GM18873 (cell line): ENCODE measurements around the gene ADAMTS17.

Experiments
- ATAC-seq: cut with Tn5 transposase; IDR thresholded peaks from one replicate; pipeline ENCODE4 v1.9.1; 2021; ENCODE audit warnings: mild to moderate bottlenecking, moderate library complexity, moderate number of reproducible peaks; ENCODE audit not compliant: unreplicated experiment, low FRiP score

The ADAMTS17 gene

GRCh38 chr15:100018191-100018590, 323.6 kb downstream of the ADAMTS17 start:
- ATAC-seq = no peak

DNA sequence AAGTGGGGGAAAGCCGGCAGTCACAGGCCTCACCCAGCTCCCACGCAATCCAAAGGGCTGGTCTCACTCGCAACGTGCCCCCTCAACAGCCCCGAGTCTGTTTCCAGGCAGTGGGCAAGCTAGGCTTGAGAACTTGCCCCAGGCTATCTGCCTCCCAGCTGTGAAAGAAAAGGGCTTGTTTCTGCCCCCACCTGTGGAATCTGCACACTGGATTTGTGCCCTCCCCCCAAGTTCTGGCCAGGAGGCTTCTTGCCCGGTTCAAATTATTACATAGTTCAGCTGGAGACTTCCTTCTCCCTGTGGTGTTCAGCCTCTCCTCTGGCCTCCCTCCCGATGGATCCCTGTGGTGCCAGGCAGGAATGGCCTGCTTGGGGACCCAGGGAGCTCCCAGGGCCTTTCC, 324.6 kb downstream of the ADAMTS17 start:
- no peak for ATAC-seq

DNA sequence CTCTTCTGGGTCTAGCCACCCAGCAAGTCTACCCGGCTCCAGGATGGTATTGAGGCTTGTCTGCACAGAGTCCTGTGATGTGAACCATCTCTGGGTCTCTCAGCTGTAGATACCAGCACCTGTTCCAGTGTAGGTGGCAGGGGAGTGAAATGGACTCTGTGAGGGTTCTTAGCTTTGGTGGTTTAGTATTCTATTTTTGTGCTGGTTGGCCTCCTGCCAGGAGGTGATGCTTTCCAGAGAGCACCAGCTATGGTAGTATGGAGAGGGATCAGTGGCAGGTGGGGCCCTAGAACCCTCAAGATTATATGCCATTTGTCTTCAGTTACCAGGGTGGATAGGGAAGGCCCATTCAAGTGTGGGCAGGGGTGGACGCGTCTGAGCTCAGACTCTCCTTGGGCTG, 325.1 kb downstream of the ADAMTS17 start:
- no peak for ATAC-seq

GRCh38 chr15:100011235-100011634, 330.5 kb downstream of the ADAMTS17 start:
- ATAC-seq = no peak

- ATAC-seq = no peak
Measured at GRCh38 chr15:100009372-100009771, 332.4 kb downstream of the ADAMTS17 start.

GRCh38 chr15:100008258-100008657, 333.5 kb downstream of the ADAMTS17 start:
- no peak for ATAC-seq

DNA sequence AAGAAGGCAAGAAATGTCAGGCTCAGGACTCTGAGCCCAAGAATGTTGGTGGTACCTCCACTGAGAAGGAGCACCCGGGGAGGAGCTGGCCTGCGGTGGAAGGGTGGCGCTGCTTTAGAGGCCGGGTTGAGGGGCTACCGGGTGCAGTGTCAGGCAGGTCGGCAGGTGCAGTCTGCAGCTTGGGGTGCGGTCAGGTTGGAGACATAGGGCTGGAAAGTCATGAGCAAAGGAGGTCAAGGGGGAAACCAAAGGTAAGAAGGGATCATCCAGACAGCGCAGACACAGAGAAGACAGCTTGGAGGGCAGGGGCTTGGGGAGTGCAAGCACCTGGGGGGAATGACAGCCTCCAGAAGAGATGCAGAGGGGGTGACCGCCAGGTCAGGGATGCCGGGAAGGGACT, 334.2 kb downstream of the ADAMTS17 start:
- no peak for ATAC-seq

DNA sequence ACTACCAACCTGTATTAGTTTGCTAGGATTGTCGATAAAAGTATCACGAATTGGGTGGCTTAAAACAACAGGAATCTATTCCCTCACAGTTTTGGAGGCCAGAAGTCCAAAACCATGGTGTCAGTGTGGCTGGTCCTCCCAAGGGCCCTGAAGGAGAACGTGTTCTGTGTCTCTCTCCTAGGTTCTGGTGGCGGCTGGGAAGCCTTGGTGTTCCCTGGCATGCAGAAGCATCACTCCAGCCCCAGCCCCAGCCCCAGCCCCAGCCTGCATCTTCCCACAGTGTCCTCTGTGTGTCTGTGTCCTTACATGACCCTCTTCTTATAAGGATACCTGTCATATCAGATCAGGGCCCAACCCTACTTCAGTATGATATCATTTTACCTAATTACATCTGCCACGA, 336.1 kb downstream of the ADAMTS17 start:
- no peak for ATAC-seq

DNA sequence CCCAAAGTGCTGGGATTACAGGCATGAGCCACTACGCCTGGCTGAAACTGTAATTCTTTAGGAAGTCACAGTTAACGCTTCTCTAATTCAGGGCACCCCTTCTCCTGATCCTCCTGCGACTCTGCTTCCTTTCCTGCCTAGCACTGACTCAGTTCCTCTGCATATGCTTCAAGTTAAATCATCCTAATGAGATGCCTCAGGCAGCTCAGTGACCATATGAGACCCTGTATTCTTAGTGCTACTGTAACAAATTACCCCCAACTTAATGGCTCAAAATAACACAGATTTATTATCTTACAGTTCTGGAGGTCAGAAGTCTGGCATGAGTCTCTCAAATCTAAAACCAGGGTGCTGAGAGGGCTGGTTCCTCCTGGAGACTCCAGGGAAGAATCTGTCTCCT, 336.8 kb downstream of the ADAMTS17 start:
- ATAC-seq = no peak

GRCh38 chr15:100002787-100003536, 338.8 kb downstream of the ADAMTS17 start:
- ATAC-seq = no peak

GRCh38 chr15:100002086-100002620, 339.6 kb downstream of the ADAMTS17 start:
- ATAC-seq = no peak

- no peak for ATAC-seq
Measured at GRCh38 chr15:100001405-100001804, 340.4 kb downstream of the ADAMTS17 start.

DNA sequence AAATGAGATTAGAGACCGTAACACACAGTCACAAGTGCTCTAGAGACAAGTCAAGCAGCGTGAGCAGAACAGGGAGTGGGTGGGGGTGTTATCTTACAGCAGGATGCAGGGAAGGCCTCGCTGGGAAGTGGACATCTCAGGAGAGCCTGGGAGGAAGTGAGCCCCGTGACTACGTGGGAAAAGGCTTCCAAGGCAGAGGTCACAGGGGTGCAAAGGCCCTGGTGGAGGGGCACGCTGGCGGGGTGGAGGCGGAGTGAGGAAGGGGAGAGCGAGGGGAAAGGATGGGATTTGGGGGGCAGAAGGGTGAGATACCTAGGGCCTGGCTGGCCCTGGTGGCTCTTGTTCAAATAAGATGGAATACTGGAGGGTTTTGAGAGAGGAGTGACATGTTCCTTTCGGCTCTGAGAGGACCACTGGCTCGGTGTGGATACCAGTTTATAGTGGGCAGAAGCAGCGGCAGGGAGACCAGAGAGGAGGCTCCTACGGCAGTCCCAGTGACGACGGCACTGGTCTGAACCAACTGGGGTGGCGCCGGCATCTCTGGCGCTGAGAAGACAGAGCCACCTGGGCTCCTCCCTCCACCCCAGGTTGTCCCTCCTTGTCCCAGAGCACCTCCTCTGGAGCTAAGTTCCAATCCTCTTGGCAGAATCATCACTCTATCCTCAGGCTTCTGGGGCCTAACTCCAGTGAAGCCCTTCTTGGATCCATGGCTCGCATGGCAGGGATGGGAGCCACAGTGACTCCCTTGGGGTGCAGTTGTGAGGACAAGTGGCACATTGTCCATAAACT, 342.3 kb downstream of the ADAMTS17 start:
- ATAC-seq = no peak

GRCh38 chr15:99998661-99999101, 343.1 kb downstream of the ADAMTS17 start:
- no peak for ATAC-seq

GRCh38 chr15:99997112-99997651, 344.6 kb downstream of the ADAMTS17 start:
- ATAC-seq = no peak

DNA sequence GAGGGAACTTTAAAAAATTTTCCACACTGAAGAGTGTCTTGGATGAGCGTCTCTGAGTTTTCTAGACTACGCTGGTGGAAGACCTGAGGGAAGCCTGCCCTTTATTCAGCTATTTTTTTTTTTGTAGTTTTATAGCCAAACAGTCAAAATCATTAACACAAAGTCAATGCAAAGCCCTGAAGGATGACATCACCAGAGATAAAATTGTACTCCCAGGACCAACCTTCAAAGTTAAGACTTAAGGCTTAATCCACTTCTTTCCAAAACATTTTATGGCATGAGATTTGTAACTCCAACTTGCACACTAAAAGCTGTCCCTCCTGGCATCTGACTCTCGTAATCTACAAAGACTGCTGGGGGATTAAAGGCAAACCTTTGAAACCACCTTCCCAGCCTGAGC, 345.1 kb downstream of the ADAMTS17 start:
- ATAC-seq = no peak

GRCh38 chr15:99995543-99995942, 346.2 kb downstream of the ADAMTS17 start:
- no peak for ATAC-seq

- no peak for ATAC-seq
Measured at GRCh38 chr15:99994849-99995248, 346.9 kb downstream of the ADAMTS17 start.

DNA sequence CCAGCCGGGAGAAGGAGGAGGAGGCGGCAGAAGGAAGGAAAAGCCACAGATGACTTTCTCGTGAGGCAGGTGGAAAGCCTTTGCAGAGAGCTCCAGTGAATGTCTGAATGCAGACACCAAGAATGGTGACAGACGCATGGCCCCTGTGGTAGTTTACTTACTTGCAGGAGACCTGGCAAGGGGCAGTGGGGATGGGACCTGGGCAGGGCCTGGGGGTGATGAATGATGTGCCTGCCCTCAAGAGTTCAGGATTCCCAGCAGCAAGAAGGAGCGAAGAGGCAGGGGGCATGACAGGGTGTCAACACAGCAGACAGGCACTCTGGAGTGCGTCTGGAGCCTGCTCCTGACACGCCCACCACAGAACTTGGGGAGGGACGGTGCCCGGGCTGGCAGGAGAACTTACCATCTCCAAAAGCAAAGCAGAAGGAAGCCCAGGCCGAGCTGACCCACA, 348.1 kb downstream of the ADAMTS17 start:
- ATAC-seq = no peak

GRCh38 chr15:99993262-99993661, 348.5 kb downstream of the ADAMTS17 start:
- no peak for ATAC-seq

DNA sequence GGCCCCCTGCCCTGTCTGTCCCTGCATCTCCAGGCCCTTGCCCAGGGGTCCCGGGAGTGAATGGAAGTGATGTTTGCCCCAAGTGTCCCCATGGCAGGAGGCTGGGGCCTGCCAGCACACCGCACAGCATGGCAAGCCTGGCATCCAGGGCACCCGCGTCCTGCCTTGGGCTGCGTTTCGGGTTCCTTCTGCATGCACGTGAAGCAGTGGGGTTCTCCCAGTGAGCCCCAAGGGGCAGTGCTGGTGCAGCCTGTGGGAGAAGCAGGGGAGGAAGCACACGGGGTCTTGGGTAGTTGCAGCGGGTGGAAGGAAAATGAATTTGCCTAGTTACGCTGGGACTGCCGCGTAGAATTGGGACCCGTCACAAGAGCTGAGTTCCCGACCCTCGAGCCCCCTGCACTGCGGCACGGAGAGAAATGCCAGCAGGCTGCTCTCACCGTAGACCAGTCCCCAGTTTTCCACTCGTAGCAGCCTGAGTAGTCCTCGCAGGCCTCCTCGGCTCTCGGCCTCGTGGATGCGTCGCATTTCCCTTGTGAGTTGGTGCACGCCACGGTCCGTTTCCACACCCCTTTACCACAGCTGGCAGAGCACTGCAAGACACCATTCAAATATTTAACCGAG, 349.1 kb downstream of the ADAMTS17 start:
- no peak for ATAC-seq
